Spleen (tissue), 7 donors: ENCODE measurements around the gene MGA.

Experiments used
- CTCF ChIP-seq, 11 experiments: fragments of 200-600 bp in 7 of 11; fragments of 450-650 bp in 4 of 11; sonication (generic) in 4 of 11; IDR thresholded peaks in 8 of 11; conservative IDR thresholded peaks in 3 of 11; 1 replicate in 7 of 11; 2 replicates in 4 of 11; pipeline versions ENCODE4 v1.4.0 to v1.8.0; 2016 to 2021; ENCODE audit warnings: antibody characterized with exemption in 11 of 11, inconsistent platforms in 4 of 11, mild to moderate bottlenecking in 1 of 11
- POLR2A ChIP-seq, 3 donors: fragments of 450-650 bp; IDR thresholded peaks; one replicate each; pipeline ENCODE4 v1.5.1; 2017; ENCODE audit warnings: antibody characterized with exemption in 3 of 3, mild to moderate bottlenecking in 1 of 3
- POLR2AphosphoS5 ChIP-seq, 3 donors: sonication (generic); formaldehyde crosslinking; IDR thresholded peaks; one replicate each; pipeline ENCODE4 v1.5.1; 2017; ENCODE audit warnings: antibody characterized with exemption in 3 of 3
- donor health status: DM: no; HTN: no; CAD: no; lungs with moderate emphysema.
- donor health status: DM: no; HTN: no; CAD: no.
- donor health status: DM: no; HTN: no; CAD: no.

DNA sequence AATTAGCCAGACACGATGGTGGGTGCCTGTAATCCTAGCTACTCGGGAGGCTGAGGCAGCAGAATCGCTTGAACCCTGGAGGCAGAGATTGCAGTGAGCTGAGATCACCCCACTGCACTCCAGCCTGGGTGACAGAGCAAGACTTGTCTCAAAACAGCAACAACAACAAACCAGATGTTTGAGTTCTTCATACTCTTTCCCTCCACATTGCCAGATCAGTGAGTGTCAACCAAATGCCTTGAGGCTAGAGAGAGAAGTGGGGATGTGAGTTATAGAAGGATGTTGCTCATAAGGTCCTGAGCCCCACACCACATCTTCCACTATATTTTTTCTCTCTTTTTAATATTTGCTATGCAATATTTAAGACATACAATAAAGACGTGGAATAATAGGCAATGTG is 133.9 kb downstream of the MGA start:
- TF ChIP-seq CTCF (IDR thresholded peaks at IDR 0.05 in 8 of 11, conservative IDR thresholded peaks at IDR 0.05 in 3 of 11) (no peak), POLR2AphosphoS5 (IDR thresholded peaks at IDR 0.05) (no peak), POLR2A (IDR thresholded peaks at IDR 0.05) (no peak)
